GM04503 (cell line): ENCODE data around the gene GALK1.
"Not testable (repeated sequence)": the region's sequence is repeated elsewhere in the genome, so short reads cannot be mapped to it uniquely, and the experiment has no call there.

Experiments used
- DNase-seq: peaks from one replicate; pipeline ENCODE4 v3.0.0-alpha.2; 2012; ENCODE audit warnings: low read depth

GALK1 gene

DNA sequence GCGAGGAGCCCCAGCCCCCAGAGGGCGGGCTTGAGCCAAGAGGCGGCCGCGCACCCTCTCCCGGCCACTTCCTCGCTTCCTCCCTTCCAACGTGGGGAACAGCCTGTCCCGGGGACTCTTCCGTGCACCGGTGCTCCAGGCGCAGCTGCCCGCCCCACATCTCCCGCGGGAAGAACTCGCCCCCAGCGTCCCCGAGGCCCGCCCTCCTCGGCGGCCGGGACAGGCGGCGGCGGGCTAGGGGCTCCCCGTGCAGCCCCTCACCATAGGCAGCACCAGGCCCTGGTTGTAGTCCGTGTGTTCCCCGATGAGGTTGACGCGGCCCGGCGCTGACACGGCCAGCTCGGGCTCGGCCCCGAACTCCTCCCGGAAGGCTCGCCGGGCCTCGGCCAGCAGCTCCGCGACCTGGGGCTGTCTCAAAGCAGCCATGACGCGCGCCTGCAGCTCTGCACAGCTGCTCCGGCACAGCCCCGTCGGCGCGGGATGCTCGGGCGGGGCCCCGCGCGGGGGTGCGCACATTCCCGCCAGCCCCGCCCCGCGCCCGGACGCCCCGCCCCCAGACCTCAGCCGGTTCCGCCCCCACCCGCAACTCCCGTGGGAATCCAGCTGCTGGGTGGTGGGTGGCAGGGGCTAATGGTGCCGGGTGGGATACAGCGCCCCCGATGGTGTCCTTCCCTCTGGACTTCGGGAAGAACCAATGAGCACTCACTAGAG, at the start of gene GALK1:
TSS of gene GALK1 (minus strand) at position 482 of the 711 bp plus-strand sequence. CDS start at position 426, 56 bp downstream.
- DNase-seq: no peak

DNA sequence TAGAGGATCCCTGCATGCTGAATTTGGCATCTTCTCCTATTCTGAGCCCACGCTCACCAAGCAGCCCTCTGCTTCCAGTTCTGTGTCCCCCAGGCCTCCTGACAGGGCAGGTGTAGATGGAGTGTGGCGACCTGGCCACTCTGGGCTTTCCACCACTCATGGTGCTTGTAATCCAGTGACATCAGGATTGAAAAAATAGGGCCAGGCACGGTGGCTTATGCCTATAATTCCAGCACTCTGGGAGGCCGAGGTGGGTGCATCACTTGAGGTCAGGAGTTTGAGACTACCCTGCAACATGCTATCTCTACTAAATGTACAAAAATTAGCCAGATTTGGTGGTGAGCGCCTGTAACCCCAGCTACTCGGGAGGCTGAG, 49.0 kb upstream of the GALK1 start:
- DNase-seq: no peak

DNA sequence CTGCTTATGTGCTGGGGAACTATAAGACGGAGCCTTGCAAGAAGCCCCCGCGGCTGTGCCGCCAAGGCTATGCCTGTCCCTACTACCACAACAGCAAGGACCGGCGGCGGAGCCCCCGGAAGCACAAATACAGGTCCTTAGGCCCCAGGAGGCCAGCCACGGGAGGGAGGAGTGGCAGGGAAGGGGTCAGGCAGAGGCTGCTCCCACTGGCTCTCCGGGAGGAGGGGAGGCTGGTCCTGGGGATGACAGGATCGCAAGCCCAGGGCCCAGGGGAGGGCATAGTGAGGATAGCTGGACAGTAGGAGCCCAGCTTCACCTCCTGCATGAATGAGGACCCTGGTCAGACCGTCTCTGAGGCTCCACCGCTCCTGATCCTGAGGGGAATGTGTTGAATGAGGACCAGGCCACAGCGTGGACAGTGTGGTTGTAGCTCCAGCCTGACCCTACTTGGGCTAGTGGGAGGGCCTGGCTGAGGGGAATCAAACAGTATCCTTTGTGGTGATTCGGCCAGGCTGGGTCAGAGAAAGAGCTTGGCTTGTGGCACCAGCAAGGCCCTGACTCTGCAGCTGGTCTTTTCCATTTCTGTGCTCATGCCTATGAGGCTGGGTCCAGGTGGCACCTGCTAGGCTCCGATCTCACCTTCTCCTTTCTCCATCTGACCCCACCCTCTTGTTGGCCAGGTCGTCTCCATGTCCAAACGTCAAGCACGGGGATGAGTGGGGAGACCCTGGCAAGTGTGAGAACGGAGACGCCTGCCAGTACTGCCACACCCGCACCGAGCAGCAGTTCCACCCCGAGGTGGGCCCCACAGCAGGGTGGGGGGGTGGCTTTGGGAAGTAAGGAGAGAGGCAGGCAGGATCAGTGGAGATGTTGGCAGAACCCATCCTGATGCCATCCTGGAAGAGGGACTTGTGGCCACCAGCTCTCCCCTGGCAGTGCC, 48.4 kb upstream of the GALK1 start:
- DNase-seq: no peak

DNA sequence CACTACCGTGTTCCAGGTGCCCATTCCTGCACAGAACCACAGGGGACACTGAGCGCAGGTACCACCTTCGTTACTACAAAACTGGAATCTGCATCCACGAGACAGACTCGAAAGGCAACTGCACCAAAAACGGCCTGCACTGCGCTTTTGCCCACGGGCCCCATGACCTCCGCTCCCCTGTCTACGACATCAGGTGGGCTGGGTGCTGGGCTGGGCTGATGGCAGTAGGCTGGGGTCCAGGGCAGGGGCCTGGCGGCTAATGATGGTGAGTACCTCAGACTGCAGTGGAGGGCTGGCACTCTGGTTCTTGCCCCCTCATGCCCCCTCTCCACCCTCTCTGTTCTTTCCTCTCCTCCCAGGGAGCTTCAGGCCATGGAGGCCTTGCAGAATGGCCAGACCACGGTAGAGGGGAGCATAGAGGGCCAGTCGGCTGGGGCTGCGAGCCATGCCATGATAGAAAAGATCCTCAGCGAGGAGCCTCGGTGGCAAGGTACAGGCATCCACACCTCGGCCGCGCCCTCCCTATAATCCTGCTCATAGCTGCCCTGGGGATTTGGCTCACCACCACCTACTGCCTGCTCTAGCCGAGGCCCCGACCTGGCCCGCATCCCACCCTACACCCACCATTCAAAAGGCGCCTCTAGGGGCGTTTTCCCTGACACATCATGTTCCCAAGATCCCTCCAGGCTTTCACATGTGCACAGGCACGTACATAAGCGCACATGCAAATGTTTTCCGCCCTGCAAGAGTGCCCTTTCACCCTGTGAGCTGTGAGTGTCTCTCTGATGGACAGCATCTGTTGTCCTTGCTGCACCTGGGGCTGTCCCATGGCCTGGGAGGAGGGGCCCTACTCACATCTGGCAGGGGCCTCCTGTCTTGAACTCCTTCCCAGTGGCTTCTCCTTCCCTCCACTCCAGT, 47.4 kb upstream of the GALK1 start:
- DNase-seq: no peak

DNA sequence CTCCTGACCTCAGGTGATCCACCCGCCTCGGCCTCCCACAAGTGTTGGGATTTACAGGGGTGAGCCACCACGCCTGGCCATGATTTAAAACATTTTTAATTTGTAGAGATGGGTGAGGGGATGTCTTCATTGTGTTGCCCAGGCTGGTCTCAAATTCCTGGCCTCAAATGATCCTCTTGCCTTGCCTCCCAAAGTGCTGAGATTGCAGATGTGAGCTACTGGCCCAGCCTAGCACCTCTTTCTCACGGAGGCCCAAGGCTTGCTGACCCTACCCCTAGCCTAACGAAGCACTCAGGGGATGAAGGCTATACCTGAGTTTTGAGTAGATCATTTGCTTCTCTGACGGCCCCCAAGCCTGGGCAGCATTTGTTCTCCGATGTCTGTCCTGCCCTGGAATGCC, 46.2 kb upstream of the GALK1 start:
- no peak for DNase-seq

DNA sequence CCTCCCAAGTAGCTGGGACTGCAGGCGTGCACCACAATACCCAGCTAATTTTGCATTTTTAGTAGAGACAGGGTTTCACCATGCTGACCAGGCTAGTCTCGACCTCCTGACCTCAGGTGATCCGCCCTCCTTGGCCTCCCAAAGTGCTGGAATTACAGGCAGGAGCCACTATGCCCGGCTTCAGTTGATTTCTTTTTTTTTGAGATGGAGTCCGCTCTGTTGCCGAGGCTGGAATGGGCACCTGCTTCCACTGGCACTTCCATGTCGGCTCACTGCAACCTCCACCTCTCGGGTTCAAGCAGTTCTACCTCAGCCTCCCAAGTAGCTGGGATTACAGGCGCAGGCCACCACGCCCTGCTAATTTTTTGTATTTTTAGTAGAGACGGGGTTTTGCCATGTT, 45.8 kb upstream of the GALK1 start:
- not testable (repeated sequence) for DNase-seq

DNA sequence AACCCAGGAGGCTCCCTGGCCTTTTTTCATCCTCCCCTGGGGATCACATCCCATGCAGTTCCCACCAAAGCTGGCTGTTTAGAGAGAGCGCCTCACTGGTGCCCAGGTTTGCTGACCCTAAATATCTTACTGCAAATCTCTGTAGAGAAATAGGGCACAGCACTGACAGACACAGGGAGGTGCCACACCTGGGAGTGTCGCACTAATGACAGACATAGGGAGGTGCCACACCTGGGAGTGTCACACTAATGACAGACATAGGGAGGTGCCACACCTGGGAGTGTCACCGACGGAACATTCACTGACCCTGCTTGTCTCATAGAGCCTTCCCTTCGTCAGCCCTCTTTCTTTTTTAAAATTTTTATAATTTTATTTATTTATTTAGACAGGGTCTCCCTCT, 45.2 kb upstream of the GALK1 start:
- no peak for DNase-seq

DNA sequence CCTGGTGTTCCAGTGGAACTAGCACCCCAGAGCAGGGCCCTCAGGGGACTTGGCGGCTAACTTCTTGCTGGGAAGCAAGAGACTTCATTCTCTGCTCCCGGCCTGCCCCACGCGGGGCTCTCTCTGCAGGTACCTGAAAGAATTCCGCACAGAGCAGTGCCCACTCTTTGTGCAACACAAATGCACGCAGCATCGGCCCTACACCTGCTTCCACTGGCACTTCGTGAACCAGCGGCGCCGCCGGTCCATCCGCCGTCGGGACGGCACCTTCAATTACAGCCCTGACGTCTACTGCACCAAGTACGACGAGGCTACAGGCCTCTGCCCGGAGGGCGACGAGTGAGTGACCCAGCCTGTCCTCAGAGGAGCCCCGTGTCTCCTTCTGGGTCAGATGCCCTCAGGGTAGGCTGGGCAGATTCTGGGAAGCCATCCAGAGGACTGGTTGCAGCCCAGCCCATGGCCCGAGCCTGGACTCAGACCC, 44.7 kb upstream of the GALK1 start:
- no peak for DNase-seq

DNA sequence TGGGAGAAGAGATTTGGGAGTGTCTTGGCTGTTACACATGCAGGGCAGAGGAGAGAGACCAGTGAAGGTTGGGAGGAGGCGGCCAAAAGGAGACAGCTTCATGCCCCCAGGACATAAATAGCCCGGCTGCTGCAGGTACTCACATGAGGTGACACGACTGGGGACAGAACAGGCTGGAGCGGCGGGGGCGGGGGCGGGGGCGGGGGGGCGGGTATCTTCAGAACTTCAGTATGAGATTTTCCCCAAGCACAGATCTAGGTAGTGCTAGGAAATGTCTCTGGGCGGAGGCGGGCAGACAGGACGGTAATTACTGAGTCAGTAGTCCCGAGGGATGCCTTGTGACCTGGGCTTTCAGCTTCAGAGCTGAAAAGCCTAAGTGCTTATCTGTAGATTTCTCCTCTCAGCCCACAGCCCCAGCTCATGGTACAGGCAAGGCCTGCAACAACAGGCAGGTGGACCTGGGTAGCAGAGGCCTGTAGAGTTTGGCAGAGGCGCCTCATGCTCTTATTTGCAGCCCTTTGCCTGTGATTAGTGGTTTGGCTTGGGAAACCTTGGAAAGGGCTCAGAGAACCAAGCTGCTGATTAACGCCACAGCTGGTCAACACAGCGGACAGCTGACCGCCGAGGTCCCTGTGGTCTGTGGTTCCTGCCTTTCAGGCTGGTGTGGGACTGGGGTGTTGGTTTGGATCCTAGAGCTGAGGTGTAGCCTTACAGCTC, 44.1 kb upstream of the GALK1 start:
- no peak for DNase-seq

DNA sequence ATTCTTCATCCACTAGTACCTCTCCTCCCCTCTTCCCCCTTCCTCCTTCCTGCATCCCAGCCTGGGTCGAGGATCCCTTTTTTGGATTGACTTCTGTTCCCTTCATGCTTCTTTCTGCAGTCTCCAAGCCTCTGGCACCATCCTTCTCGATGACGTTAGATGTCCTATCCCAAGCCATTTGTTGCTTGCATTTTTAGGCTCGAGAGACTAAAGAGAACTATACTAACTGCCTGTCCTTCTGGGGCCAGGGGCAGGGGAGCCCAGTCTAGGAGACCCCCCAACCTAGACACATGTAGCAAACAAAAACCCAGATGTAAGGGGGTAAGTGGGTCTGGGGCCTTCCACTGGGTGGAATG, 43.5 kb upstream of the GALK1 start:
- no peak for DNase-seq

DNA sequence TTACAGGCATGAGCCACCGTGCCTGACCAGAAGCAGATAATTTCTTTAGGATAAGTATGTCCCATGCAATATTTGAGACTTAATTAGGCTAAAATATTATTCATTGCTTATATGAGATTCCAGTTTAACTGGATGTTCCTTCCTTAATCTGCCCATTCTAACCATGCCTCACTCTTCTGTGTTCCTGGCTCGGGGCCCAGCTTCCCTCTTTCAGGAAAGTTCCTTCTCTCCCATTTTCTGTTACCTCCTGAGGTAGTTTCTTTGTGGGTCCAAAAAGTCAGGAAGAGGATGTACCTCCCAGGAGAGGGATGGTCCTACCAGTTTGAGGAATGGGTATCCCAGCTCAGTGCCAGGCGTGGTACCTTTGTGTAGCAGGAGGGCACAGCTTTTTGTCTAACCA, 42.9 kb upstream of the GALK1 start:
- no peak for DNase-seq

DNA sequence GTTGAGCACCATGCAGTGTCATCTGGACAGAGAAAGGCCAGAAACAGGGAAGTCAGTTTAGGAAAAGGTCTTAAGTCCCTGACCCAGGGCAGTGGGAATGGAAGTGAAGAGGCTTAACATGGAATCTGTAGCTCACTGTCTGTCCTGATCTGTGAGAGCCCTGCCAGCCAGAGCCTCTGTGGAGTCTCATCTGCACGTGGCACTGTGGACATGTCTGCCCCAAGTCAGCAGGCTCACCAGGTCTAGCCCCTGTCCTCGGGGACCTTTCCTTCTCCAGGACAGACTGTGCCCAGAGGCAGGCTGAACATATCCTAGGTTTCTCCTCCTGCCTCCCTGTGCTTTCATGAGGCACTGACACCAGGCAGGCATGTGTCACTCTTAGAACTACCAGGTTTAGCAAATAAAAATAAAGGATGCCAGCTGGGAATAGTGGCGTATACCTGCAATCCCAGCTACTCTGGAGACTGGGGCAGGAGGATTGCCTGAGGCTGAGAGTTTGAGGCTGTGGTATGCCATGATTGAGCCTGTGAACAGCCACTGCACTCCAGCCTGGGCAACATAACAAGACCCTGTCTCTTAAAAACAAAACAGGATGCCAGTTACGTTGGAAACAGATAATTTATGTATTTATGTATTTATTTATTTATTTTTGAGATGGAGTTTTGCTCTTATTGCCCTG, 42.0 kb upstream of the GALK1 start:
- no peak for DNase-seq

DNA sequence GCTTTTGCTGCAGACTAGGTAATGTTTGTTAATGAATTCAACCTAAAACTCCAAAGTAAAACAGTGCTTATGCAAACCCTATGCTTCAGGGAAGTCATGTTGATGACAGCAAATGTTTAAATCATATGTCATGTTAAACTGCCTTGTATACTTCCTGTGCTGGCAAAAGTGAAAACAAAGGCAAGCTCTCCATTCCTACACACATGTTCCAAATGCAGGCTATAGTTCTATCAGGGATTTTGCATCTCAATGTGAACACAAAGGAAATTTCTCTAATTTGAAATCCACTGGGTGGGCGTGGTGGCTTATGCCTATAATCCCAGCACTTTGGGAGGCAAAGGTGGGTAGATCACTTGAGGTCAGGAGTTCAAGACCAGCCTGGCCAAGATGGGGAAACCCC, 38.9 kb upstream of the GALK1 start:
- DNase-seq: no peak

DNA sequence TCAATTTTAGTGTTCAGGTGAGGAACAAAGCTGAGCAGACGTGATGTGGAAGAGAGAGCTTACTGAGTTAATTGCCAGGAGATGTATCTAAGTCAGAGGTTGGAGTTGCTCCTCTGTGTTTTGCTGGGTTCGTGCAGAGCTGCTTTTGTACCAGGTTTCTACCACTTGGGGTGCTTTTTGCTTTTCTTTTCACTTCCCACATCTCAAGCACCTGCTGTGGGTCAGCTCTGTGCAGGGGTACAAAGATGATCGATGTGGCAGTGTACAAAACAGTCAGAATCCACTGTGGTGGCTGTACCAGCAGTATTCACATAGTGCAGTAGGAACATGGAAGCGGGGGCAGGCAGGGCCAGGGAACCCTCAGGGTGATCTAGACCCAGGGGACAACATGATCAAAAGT, 34.4 kb upstream of the GALK1 start:
- DNase-seq: no peak

DNA sequence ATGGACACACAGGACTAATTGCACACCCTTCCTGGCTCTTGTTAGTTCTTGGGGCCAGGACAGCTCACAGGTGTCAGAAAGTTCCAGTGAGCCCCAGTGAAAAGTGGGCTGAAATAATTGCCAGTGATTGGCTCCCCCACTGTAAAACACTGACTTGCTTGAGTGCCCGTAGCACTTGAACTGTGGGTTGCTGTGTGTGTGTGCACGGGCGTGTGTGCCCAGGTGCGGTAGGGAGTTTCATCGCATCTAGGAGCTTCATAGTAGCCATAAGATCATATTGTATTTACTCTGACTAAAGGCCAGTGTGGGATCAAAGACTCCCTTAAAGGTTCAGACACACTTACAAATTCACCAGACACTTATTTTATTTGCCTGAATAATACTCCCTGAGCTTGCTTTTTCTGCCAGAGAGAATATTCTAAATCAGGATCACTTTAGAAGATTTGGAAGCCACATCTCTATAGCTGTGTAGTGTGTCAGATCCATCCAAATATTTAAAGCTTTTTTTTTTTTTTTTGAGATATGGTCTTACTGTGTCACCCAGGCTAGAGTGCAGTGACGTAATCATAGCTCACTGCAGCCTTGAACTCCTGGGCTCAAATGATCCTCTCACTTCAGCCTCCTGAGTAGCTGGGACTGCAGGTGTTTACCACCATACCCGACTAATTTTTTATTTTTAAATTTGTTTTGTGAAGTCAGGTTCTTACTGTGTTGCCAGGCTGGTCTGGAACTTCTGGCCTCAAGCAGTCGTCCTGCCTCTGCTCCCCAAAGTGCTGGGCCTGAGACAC, 31.0 kb upstream of the GALK1 start:
- no peak for DNase-seq

DNA sequence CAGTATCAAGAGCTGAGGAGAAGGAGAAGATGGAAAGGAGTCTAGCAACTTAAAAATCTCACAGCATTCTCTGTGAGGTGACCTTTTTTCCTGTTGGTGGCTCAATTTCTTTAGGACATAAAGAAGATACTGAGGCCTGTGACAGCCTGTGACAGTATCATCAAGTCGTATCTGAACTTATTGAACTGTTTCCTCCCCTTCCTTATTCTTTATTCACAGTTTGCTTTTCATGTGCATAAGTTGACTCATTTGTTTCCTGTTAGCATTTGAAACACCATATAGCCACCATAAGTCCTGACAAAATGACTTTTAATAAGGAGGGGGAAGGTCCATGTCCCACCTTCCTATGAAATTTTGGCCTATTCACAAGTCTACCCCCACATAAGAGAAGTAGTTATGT, 28.5 kb upstream of the GALK1 start:
- no peak for DNase-seq

DNA sequence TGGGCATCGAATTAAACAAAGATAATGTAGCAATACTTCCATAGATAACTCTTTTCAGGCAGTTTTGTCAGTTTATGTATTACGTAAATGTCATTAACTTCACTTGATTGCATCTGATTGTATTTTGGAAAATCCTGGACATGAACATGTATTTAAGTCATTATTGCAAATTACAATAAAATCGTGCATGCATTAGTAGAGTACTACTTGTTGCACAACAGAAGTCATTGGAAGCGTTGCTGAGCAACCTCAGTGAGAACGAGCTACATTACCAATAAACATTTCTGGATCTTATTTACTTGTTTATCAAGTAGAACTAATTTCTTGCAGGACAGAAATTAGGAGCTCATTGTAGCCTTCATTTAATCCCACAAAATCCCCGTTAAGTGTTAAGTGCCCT, 26.3 kb upstream of the GALK1 start:
- no peak for DNase-seq

DNA sequence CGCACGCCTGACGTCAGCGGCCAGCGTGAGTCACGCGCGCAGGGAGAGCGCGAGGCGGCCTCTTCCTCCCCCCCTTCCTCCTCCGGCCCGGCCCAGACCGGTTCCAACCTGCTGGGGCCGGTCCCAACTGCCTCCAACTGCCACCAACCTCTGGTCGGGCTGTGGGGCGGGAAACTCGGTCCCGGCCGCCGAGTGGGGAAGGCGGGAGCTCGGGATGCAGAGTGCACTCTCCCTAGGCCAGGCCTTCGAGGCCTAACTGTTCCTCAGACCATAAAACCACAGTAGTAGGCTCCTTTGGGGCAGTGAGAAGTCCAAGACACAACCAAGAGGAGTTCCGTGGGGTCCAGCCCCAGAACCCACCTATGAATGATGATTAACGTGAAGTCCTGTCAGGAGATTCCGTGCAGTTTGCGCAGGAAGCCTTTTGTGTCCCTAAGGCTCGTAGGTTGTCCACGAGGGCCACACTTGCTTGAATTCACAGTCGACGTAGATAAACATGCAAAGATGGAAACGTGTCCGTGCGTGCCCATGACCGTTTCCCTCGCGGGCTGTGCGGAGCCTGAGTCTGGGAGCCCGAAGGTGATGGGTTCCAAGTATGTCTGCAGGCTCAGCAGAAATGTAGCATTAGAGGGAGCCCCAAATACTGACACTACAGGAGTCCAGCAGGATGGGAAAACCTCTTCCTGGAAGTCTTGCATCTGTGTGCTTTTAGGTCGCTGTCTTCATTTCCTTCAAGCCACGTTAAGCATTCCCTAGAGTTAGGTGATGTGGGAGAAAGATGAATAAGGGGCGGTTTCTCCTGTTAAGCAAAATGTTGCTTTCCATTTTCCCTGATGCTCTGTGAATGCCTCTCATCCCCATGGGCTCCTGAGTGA, 20.3 kb upstream of the GALK1 start:
- DNase-seq: peak; percentile 42

DNA sequence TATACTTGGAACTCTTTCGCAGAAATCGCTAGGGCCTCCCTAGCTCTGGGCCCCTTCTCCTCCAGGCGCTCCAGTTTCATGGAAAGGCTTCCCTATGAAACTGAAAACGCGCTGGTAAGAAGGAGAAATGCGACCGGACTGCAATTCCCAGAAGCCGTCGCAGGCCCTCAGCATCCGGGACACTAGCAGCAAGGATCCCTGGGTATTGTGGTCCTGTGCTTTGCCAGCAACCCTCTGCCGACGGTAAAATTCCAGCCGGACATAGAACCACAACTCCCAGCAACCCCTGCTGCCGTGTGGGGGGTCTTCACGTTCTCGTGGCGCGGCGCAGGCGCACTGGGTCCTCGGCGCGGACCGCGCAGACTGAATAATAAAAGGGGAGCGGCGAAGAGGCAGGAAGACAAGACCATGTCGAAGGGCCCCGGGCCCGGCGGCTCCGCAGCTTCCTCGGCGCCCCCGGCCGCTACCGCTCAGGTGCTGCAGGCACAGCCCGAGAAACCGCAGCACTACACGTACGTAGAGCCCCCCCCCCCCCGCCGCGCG, 19.6 kb upstream of the GALK1 start, which contains the start of gene UNK:
TSS of gene UNK (plus strand) at position 334 of the 543 bp plus-strand sequence. CDS start at position 409, 75 bp downstream.
- peak; percentile 94 for DNase-seq
